ENCODE measurements around the gene FLT1.

- no peak for TF ChIP-seq CTCF (conservative IDR thresholded peaks at IDR 0.05 in 1 of 2, IDR thresholded peaks at IDR 0.05 in 1 of 2; ENCODE audit: low read depth in 1 of 2, low read length in 2 of 2)
- no peak for TF ChIP-seq EZH2 (IDR thresholded peaks at IDR 0.05; ENCODE audit: low read length, missing control alignments)
Measured at GRCh38 chr13:28429096-28429495, 65.8 kb downstream of the FLT1 start.

Data from fibroblast of lung (primary cell).